ENCODE data around the gene CRADD.

DNA sequence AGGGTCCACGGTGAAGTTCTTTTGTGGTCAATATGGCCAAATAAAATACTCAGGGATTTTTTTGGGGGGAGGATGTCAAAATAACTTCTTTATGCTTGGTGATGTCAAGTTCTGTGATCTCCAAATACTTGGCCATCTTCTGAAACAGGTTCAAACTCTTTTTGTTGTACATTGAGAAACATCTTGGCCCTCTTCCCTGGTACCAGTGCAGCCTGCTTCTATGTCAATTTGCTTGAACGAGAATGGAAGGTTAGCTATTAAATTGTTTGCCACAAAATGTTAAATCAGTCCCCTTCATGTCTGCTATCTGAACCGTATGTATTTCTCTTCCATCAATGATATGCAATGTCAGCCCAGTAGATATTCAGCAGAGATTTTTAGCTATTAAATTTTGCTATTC is 6.1 kb upstream of the CRADD start:
- TF ChIP-seq CTCF (IDR thresholded peaks at IDR 0.05 in 8 of 11, conservative IDR thresholded peaks at IDR 0.05 in 3 of 11) (no peak), POLR2A (IDR thresholded peaks at IDR 0.05) (no peak)
